Left ventricle myocardium inferior (tissue), 1 donor: ENCODE data around the gene TRABD2A. TPM values are rescaled to one million over a fixed set of nuclear protein-coding genes. Genes with fewer than 3 reads are reported as not detected.
"Not testable (repeated sequence)": the region's sequence is repeated elsewhere in the genome, so short reads cannot be mapped to it uniquely, and the experiment has no call there.

ENCODE experiments used
- DNase-seq: peaks from one replicate; pipeline ENCODE4 v3.0.0-alpha.2; 2020
- H3K27ac ChIP-seq: fragments of 200-600 bp; replicated peaks from 2 replicates; pipeline ENCODE4 v1.8.0; 2021
- H3K27me3 ChIP-seq: fragments of 200-600 bp; 2 replicates; pipeline ENCODE4 v1.8.0; 2021; ENCODE audit warnings: low read depth
- H3K36me3 ChIP-seq: fragments of 200-600 bp; 2 replicates; pipeline ENCODE4 v1.8.0; 2021
- H3K4me1 ChIP-seq: fragments of 200-600 bp; 2 replicates; pipeline ENCODE4 v1.8.0; 2021
- H3K4me3 ChIP-seq: fragments of 200-600 bp; 2 replicates; pipeline ENCODE4 v1.8.0; 2021; ENCODE audit warnings: mild to moderate bottlenecking, moderate library complexity
- H3K9me3 ChIP-seq: fragments of 200-600 bp; replicated peaks from 2 replicates; pipeline ENCODE4 v1.8.0; 2021
- intact Hi-C: fragments of 100-400 bp; cut with micrococcal nuclease; formaldehyde crosslinking; loops from one replicate; pipeline ENCODE4 v1.11.0; 2022
- total RNA-seq: library from RNA; stranded (reverse); fragmentation: NEBNext Ultra II Directional; extraction: Animal tissue kit (Norgen Biotek cat#: 25700); gene quantifications from one replicate; pipeline ENCODE4 v1.2.1, GENCODE V29; 2021
- TF ChIP-seq, protein P1 (sequence below): fragments of 200-600 bp; IDR thresholded peaks from 2 replicates; pipeline ENCODE4 v1.8.0; 2021; ENCODE audit warnings: antibody characterized with exemption, mild to moderate bottlenecking, borderline replicate concordance
- donor health status: DM: no; HTN: yes; CAD: no; lungs with severe emphysema.

The TRABD2A gene
- total RNA-seq, 1 donor from 2014 or later, result 0.49 TPM

DNA sequence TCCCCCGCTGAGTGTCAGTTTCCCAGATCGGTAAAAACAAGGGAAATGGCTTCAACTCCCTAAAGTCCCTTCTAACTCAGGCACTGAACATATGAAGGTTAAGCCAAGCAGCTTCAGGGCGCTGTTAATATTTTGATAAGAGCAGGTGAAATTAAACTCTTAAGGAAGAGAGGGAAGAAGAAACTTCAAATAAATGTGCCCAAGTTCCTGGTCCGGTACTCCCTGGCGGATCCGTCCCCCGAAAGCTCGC is 564 bp downstream of the TRABD2A start:
- Histone ChIP-seq H3K4me3 (peak overlapping the region; percentile 70), H3K27ac (no peak overlapping the region), H3K36me3 (no peaks in the 10 kb centered on the region), H3K27me3 (peaks cover 57% of the 10 kb centered on the region), H3K4me1 (peaks cover 26% of the 10 kb centered on the region), H3K9me3 (no peaks in the 10 kb centered on the region)
- TF ChIP-seq, protein P1, sequence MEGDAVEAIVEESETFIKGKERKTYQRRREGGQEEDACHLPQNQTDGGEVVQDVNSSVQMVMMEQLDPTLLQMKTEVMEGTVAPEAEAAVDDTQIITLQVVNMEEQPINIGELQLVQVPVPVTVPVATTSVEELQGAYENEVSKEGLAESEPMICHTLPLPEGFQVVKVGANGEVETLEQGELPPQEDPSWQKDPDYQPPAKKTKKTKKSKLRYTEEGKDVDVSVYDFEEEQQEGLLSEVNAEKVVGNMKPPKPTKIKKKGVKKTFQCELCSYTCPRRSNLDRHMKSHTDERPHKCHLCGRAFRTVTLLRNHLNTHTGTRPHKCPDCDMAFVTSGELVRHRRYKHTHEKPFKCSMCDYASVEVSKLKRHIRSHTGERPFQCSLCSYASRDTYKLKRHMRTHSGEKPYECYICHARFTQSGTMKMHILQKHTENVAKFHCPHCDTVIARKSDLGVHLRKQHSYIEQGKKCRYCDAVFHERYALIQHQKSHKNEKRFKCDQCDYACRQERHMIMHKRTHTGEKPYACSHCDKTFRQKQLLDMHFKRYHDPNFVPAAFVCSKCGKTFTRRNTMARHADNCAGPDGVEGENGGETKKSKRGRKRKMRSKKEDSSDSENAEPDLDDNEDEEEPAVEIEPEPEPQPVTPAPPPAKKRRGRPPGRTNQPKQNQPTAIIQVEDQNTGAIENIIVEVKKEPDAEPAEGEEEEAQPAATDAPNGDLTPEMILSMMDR, result no peak
- DNase-seq, result no peak
- intact Hi-C loops, result loop anchor here (5.0 kb wide), 1 partner anchor 383 kb away; no protein-coding TSS in a partner anchor

DNA sequence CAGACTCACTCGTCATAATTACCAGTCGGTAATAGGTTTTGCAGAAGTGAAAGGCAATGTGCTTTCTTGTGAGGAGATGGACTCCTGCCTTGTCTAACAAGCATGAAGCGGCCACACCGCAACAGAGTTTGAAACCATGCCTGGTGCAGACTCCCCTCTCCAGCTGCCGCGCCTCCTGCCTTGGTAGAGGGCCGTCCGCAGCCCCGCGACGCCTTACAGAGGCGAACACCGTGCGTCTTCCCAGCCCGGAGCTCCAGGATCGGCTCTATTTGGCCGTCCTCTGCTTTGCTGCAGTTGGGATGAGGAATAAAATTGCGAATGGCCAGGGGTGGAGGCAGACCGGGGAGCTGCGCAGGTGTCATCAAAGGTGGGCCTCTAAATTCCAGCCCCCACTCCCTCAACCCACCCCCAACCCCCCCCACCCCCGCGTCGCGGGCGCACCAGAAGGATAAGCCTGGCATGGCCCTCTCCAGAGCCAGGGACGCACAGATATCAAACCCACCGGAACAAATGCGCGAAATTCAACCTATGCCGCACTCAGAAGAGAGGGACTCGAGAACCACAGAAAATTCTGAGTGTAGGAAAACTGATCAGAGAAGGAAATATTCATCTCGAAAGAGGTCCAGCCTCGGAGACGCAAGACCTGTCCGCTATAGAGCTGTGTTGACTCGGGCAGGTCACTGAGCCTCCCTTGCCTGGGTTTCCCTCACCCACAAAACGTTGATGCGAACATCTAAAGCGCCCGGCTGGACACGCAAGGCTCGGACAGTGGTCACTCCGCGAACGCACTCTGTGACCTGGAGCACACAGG is 1.1 kb downstream of the TRABD2A start:
- intact Hi-C loops, result loop anchor here (5.0 kb wide), 1 partner anchor 382 kb away; no protein-coding TSS in a partner anchor
- Histone ChIP-seq H3K36me3 (no peaks in the 10 kb centered on the region), H3K27ac (no peak overlapping the region), H3K9me3 (no peaks in the 10 kb centered on the region), H3K4me1 (peaks cover 26% of the 10 kb centered on the region), H3K4me3 (peak overlapping the region; percentile 70), H3K27me3 (peaks cover 55% of the 10 kb centered on the region)
- TF ChIP-seq, protein P1, result no peak
- DNase-seq, result no peak

DNA sequence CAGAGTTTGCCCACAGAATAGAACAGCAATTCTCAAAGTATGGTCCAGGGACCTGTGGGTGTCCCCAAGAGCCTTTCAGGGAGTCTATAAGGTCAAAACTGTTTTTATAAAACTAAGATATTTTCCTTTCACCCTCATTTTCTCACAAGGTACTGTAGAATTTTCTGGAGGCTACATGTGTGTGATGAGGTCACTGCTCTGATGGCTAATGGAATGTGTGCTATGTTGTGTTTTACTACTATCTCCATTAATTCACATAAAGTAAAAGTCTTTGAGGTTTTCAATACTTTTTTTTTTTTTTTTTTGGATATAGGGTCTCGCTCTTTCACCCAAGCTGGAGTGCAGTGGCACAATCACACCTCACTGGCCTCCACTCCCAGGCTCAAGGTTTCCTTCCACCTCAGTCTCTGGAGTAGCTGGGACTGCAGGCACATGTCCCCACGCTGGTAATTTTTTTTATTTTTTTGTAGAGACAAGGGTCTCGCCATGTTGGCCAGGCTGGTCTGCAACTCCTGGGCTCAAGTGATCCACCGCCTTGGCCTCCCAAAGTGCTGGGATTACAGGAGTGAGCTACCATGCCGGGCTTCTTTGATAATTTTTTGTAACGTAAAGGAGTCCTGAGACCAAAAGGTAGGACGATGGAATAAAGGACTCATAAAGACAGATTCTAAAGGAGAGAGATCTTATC is 1.8 kb downstream of the TRABD2A start:
- Histone ChIP-seq H3K4me3 (no peak overlapping the region), H3K4me1 (peaks cover 26% of the 10 kb centered on the region), H3K9me3 (no peaks in the 10 kb centered on the region), H3K27me3 (peaks cover 48% of the 10 kb centered on the region), H3K27ac (no peak overlapping the region), H3K36me3 (no peaks in the 10 kb centered on the region)
- intact Hi-C loops, result no loop called here
- DNase-seq, result no peak
- TF ChIP-seq, protein P1, result no peak

DNA sequence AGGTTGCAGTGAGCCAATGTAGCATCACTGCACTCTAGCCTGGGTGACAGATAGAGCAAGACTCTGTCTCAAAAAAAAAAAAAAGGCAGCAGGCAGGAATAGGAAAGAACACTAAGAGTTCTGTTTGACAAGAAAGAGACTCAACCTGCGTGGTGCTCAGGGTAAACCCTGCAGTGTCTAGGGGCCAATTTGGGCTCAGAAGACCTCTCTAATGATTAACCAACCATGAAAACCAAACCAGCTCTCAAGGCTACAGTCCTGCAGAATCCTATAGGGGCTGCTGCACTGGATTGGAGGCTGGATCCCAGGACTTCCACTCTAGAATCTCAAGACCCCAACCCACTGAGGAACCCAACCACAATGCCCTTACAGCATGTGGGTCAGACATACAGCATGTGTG is 2.4 kb downstream of the TRABD2A start:
- DNase-seq, result no peak
- Histone ChIP-seq H3K4me1 (peaks cover 26% of the 10 kb centered on the region), H3K27ac (no peak overlapping the region), H3K27me3 (peaks cover 42% of the 10 kb centered on the region), H3K36me3 (no peaks in the 10 kb centered on the region), H3K4me3 (no peak overlapping the region), H3K9me3 (no peaks in the 10 kb centered on the region)
- intact Hi-C loops, result no loop called here
- TF ChIP-seq, protein P1, result no peak

DNA sequence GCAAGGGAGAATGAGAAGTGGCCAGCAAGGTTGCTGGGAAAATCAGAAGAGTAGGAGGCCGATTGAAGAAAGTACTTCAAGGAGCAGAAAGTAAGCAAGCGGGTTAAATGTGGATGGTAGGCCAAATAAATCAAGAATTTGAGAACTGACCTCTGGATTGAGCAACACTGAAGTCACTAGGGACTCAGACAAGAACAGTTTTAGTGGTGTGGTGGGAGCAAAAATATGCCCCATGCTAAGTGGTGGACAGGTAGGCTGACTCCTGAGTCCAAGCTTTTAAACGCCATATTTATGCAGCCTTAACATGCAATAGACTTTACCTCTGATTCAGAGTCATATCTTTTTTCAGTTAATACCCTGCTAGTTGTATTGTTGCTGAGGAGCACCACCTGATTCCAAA is 4.5 kb downstream of the TRABD2A start:
- no peak for DNase-seq
- intact Hi-C loops, result no loop called here

DNA sequence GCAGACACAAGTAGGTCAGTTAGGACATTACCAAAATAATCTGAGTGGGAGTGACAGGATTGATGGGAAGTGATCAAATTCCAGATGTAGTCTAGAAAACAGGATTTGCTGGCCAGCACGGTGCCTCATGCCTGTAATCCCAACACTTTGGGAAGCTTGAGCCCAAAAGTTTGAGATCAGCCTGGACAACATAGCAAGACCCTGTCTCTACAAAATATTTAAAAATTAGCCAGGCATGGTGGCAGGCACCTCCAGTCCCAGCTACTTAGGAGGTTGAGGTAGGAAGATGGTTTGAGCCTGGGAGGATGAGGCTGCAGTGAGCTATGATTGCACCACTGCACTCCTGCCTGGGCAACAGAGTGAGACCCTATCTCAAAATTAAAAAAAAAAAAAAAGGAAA is 5.3 kb downstream of the TRABD2A start:
- intact Hi-C loops, H3K27ac ChIP-seq, DNase-seq, H3K9me3 ChIP-seq, H3K4me3 ChIP-seq, H3K36me3 ChIP-seq: not testable (repeated sequence)
- Histone ChIP-seq H3K27me3 (peaks cover 24% of the 10 kb centered on the region), H3K4me1 (peaks cover 12% of the 10 kb centered on the region)

More for the DNA sequence above, 4.5 kb downstream of the TRABD2A start:
- TF ChIP-seq, protein P1, result no peak
- Histone ChIP-seq H3K27ac (no peak overlapping the region), H3K4me1 (peaks cover 20% of the 10 kb centered on the region), H3K36me3 (no peaks in the 10 kb centered on the region), H3K4me3 (no peak overlapping the region), H3K27me3 (peaks cover 32% of the 10 kb centered on the region), H3K9me3 (no peaks in the 10 kb centered on the region)
